ENCODE data around the gene FHOD1. TPM values are rescaled to one million over a fixed set of nuclear protein-coding genes. Genes with fewer than 3 reads are reported as not detected.
A peak's percentile ranks its signal among the peaks of the same experiment; 100 is the strongest.

Gene FHOD1
- total RNA-seq, 1 donor from 2014 or later, result 2.6 TPM

DNA sequence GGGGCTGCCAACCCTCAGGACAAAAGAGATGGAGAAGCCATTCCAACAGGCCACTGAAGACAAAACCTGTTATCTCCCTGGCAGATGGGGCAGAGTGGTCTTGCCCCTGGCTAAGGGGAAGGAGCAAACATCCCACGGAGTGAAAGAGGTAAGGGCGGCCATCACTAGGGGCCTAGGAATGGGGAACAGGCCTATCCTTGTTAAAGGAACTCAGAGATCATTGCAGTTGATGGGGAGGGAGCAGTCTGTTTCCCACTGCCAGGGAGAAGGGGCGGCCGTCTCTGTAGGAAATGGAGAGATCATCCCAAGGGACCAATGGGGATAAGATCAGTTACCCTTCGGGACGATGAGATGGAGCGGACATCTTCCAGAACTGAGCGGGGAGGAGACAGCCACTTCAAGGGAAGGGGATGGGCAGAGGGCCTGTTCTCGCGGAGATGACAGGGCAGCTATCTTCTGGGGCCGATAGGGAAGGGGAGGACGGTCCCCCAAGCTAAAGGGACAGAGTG, 20.9 kb downstream of the FHOD1 start:
- DNase-seq (ENCODE audit: low read depth) (no peak), FAIRE-seq (no peak)
- TF ChIP-seq CTCF (IDR thresholded peaks at IDR 0.05; ENCODE audit: insufficient read depth, low read length, severe bottlenecking), result no peak
- H3K27me3 ChIP-seq (ENCODE audit: control insufficient read depth, insufficient read depth, low read length), result no peaks in the 10 kb centered on the region
- H3K4me3 ChIP-seq (ENCODE audit: low read depth, low read length), result peak overlapping the region; percentile 82
- peaks cover 14% of the 10 kb centered on the region for H3K36me3 ChIP-seq (ENCODE audit: control insufficient read depth, insufficient read depth, low read length)

DNA sequence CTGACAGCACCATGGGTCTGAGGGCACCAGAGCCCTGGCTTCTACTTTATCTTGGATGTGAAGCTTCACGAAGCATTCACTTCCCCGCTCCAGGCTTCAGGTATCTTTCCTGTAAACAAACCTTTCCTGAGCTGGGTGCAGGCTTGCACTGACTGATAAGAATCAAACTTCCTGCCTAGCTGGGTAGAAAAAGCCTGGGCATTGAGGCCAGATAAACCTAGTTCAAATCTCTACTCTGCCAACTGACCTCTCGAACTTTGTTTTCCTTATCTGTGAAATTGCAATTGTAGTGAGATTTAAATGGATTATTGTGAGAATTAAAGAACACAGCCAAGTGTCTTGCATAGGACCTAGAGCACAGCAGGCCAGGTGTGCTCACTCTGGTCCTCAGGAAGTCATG, 23.3 kb downstream of the FHOD1 start:
- no peak for TF ChIP-seq CTCF (IDR thresholded peaks at IDR 0.05; ENCODE audit: insufficient read depth, low read length, severe bottlenecking)
- FAIRE-seq, result no peak

DNA sequence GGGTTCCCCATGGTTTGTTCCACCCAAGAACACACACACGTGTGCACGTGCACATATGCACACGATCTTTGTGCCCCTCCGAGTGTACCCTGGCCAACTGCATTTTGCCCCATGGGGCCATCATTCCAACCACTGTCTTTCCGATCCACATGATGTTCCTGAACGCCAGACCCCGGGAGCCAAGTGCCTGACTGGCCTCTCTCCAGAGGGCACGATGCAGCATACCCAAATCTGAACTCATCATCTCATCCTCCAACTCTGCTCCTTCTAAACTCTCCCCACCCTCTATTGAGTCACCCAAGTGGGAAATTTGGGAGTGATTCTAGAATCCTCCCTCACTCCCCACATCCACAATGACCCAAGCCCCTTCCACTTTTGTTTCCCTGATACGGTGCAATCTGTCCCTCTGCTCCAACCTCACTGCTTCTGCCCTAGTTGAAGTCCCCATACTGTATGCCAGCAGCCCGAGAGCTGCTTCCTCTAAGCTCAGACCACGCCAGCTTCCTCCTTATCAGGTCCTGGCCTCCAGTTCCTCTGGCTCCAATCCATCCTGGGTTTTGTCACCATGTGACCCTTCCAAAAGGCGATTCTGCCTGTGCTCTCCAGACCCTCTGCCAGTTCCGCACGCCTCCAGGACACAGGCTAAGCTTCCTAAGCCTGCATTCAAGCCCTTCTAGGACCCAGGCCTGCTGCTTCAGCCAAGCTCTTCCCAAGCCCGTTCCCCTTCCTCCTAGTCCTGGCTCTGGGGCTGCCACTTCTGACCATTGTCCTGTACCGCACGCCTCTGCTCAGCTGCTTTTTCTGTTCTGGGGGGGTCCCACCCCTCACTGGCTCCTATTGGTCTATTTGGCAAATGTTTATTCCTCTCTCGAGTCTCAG, 30.4 kb downstream of the FHOD1 start:
- no peaks in the 10 kb centered on the region for H3K27me3 ChIP-seq (ENCODE audit: control insufficient read depth, insufficient read depth, low read length)
- FAIRE-seq (no peak), DNase-seq (ENCODE audit: low read depth) (no peak)
- no peak overlapping the region for H3K4me3 ChIP-seq (ENCODE audit: low read depth, low read length)
- H3K36me3 ChIP-seq (ENCODE audit: control insufficient read depth, insufficient read depth, low read length), result no peaks in the 10 kb centered on the region
- no peak for TF ChIP-seq CTCF (IDR thresholded peaks at IDR 0.05; ENCODE audit: insufficient read depth, low read length, severe bottlenecking)

More for the DNA sequence above, 23.3 kb downstream of the FHOD1 start:
- DNase-seq (ENCODE audit: low read depth), result no peak
- Histone ChIP-seq H3K27me3 (ENCODE audit: control insufficient read depth, insufficient read depth, low read length) (no peaks in the 10 kb centered on the region), H3K4me3 (ENCODE audit: low read depth, low read length) (no peak overlapping the region), H3K36me3 (ENCODE audit: control insufficient read depth, insufficient read depth, low read length) (peaks cover 2% of the 10 kb centered on the region)

DNA sequence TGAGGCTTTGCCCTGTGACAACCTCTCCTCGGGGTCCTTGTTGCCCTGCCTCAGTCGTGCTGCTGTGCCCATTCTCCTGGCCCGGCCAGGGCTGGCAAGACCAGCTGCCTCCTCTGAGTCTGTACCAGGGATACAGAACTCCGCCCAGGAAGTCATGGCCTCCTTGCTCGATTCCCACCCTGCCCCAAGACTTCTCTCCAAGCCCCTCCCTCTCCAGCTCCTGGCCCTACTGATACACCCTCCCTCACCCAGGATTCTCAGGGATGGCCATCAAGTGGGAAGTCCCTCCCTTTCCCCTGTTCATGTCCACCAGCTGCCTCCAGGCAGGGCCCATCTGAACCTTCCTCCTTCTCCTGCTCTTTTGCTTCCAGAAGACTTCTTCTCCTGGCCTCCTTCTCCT, 31.6 kb downstream of the FHOD1 start:
- H3K36me3 ChIP-seq (ENCODE audit: control insufficient read depth, insufficient read depth, low read length), result no peaks in the 10 kb centered on the region
- no peaks in the 10 kb centered on the region for H3K27me3 ChIP-seq (ENCODE audit: control insufficient read depth, insufficient read depth, low read length)
- FAIRE-seq (no peak), DNase-seq (ENCODE audit: low read depth) (no peak)
- no peak for TF ChIP-seq CTCF (IDR thresholded peaks at IDR 0.05; ENCODE audit: insufficient read depth, low read length, severe bottlenecking)
- no peak overlapping the region for H3K4me3 ChIP-seq (ENCODE audit: low read depth, low read length)

DNA sequence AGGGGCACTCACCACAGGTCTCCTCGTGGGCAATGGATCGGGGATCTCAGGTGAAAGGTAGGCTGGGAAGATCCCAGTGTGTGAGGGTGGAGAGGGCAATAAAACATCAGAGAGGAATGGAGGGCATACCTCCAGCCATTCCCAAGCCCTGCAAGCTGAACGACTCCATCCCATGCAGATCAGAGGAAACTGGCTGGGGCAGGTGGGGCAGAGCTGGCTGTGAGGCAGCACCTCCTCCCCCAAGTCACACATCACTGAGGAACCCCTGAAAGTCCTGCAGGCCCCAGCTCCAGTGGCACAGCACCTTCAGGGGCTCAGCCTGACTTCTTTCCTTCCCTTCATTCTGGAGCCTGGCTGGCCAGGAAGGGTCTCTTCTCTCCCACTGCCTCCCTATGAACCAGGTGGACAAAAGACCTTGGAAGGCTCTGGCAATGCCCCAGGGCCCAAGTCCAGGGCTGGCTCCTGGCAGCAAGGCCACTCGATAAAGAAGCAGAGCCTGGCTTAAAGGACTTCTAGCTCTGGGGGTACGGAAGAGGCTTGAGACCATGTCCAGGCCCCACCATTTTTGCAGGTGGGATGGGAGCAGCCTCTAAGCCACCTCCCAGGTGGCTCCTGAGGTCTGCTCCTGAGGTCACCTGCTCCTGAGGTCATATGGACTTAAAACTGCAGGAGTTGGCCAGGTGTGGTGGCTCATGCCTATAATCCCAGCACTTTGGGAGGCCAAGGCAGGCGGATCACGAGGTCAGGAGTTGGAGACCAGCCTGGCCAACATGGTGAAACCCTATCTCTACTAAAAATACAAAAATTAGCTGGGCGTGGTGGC, 33.9 kb downstream of the FHOD1 start:
- no peak for TF ChIP-seq CTCF (IDR thresholded peaks at IDR 0.05; ENCODE audit: insufficient read depth, low read length, severe bottlenecking)
- DNase-seq (ENCODE audit: low read depth), result no peak
- Histone ChIP-seq H3K4me3 (ENCODE audit: low read depth, low read length) (no peak overlapping the region), H3K36me3 (ENCODE audit: control insufficient read depth, insufficient read depth, low read length) (no peaks in the 10 kb centered on the region), H3K27me3 (ENCODE audit: control insufficient read depth, insufficient read depth, low read length) (no peaks in the 10 kb centered on the region)
- FAIRE-seq, result no peak
